HepG2 (cell line): ENCODE results near the gene KCNIP4. TPM values are rescaled to one million over a fixed set of nuclear protein-coding genes. Genes with fewer than 3 reads are reported as not detected.

Source experiments
- ATAC-seq: fragments of 200-7000 bp; cut with Tn5 transposase; 3 replicates; pipeline ENCODE4 v1.9.1; 2020; ENCODE audit warnings: mild to moderate bottlenecking, moderate library complexity
- BruUV-seq: library from RNA; stranded (reverse); fragments of 400-500 nt; replicated peaks from 2 replicates; lab custom pipeline; 2021; lab: Mats Ljungman, UMichigan
- CTCF ChIA-PET: fragments of 300-600 bp; formaldehyde crosslinking; extraction: SDS; loops from one replicate; lab custom pipeline; 2021; ENCODE audit warnings: low total read pairs, inconsistent platforms, low intra/inter-chr PET ratio; lab: Yijun Ruan, JAX
- POLR2A ChIA-PET: fragments of 350-600 bp; sonication (Branson Sonifier 250); formaldehyde crosslinking; loops from one replicate; lab custom pipeline; 2020; ENCODE audit warnings: antibody characterized with exemption, inconsistent platforms; lab: Yijun Ruan, JAX
- DNase-seq: peaks from one replicate; pipeline ENCODE4 v3.0.0-alpha.2; 2015; ENCODE audit warnings: low spot score
- FAIRE-seq: peaks from 3 replicates; lab custom pipeline; 2011; peaks lifted over from hg19 to GRCh38; lab: Jason Lieb, UNC
- H2AFZ ChIP-seq: one replicate; pipeline ENCODE4 v1.6.1; 2011; ENCODE audit warnings: low read length, inconsistent platforms
- H3K27ac ChIP-seq: fragments of 300-600 bp; 3 replicates; pipeline ENCODE4 v1.8.0; 2011; ENCODE audit warnings: mixed run types, mild to moderate bottlenecking, mixed read lengths, low read length, inconsistent platforms; ENCODE audit not compliant: insufficient read depth; ENCODE audit errors: extremely low read length
- H3K27me3 ChIP-seq, 2 experiments: fragments of 200-600 bp in 1 of 2; 2 replicates in 1 of 2; 3 replicates in 1 of 2; pipeline versions ENCODE4 v1.6.0 to v1.8.0; 2011; ENCODE audit warnings: low read length in 2 of 2, mild to moderate bottlenecking in 2 of 2, moderate library complexity in 2 of 2, inconsistent platforms in 1 of 2; ENCODE audit not compliant: insufficient read depth in 2 of 2, control insufficient read depth in 1 of 2
- H3K36me3 ChIP-seq, 2 experiments: fragments of 200-600 bp in 1 of 2; replicated peaks in 1 of 2; 2 replicates in 1 of 2; 3 replicates in 1 of 2; pipeline versions ENCODE4 v1.5.1 to v1.8.0; 2011; ENCODE audit warnings: low read length in 2 of 2, inconsistent platforms in 1 of 2; ENCODE audit not compliant: insufficient read depth in 2 of 2, control insufficient read depth in 1 of 2
- H3K4me1 ChIP-seq: 2 replicates; pipeline ENCODE4 v1.5.1; 2012; ENCODE audit warnings: low read length, inconsistent platforms; ENCODE audit not compliant: insufficient read depth
- H3K4me2 ChIP-seq: 2 replicates; pipeline ENCODE4 v1.6.0; 2011; ENCODE audit warnings: low read depth, low read length, inconsistent platforms
- H3K4me3 ChIP-seq, 3 experiments: fragments of 200-600 bp in 1 of 3; sonication (generic), shearing (Covaris generic) in 1 of 3; replicated peaks in 1 of 3; 2 replicates each; pipeline ENCODE4 v1.5.1; 2011 to 2016; ENCODE audit warnings: low read length in 3 of 3, inconsistent platforms in 2 of 3, low read depth in 2 of 3, mild to moderate bottlenecking in 2 of 3, control low read depth in 1 of 3, mixed read lengths in 1 of 3; ENCODE audit not compliant: insufficient read depth in 1 of 3
- H3K79me2 ChIP-seq: one replicate; pipeline ENCODE4 v1.6.1; 2011; ENCODE audit warnings: low read length, inconsistent platforms; ENCODE audit not compliant: insufficient read depth
- H3K9ac ChIP-seq: 2 replicates; pipeline ENCODE4 v1.6.0; 2011; ENCODE audit warnings: mild to moderate bottlenecking, low read depth, low read length, inconsistent platforms; ENCODE audit not compliant: insufficient read depth
- H3K9me3 ChIP-seq: 2 replicates; pipeline ENCODE4 v1.5.1; 2012; ENCODE audit warnings: mild to moderate bottlenecking, low read length
- H4K20me1 ChIP-seq: 2 replicates; pipeline ENCODE4 v1.6.0; 2011; ENCODE audit warnings: inconsistent platforms, mild to moderate bottlenecking, low read length, moderate library complexity; ENCODE audit not compliant: insufficient read depth
- KLF16 ChIP-seq, 2 experiments: sonication (generic) in 1 of 2; formaldehyde crosslinking in 1 of 2; IDR thresholded peaks; 2 replicates each; pipeline versions ENCODE4 v1.6.1 to v1.8.0; 2016 to 2023; ENCODE audit warnings: missing genetic modification reagents in 2 of 2, missing compliant biosample characterization in 1 of 2
- KMT2A ChIP-seq: sonication (generic); formaldehyde crosslinking; IDR thresholded peaks from 2 replicates; pipeline ENCODE4 v1.4.0; 2020; ENCODE audit warnings: missing genetic modification reagents
- NR1H2 ChIP-seq: sonication (generic); formaldehyde crosslinking; IDR thresholded peaks from 2 replicates; pipeline ENCODE4 v1.8.1; 2022; ENCODE audit warnings: low read depth, missing genetic modification reagents, borderline replicate concordance
- POGZ ChIP-seq: sonication (generic); formaldehyde crosslinking; IDR thresholded peaks from 2 replicates; pipeline ENCODE4 v1.4.0; 2020; ENCODE audit warnings: mild to moderate bottlenecking, missing genetic modification reagents
- SIX1 ChIP-seq: sonication (generic); formaldehyde crosslinking; IDR thresholded peaks from 2 replicates; pipeline ENCODE4 v1.4.0; 2020; ENCODE audit warnings: missing genetic modification reagents, borderline replicate concordance
- SIX4 ChIP-seq: sonication (generic); formaldehyde crosslinking; IDR thresholded peaks from 2 replicates; pipeline ENCODE4 v1.4.0; 2020; ENCODE audit warnings: missing genetic modification reagents
- ZNF672 ChIP-seq: sonication (generic); formaldehyde crosslinking; IDR thresholded peaks from 2 replicates; pipeline ENCODE4 v1.8.1; 2022; ENCODE audit warnings: missing genetic modification reagents
- ZZZ3 ChIP-seq: sonication (generic); formaldehyde crosslinking; IDR thresholded peaks from 2 replicates; pipeline ENCODE4 v1.4.0; 2020; ENCODE audit warnings: missing genetic modification reagents, mild to moderate bottlenecking, borderline replicate concordance
- WGBS: methylation state at CpG from one replicate; pipeline ENCODE4 v1.1.6; 2017; ENCODE audit warnings: low lambda C conversion rate; 5-methylcytosine and 5-hydroxymethylcytosine counted together
- in situ Hi-C: cut with HindIII; loops from 2 replicates; pipeline ENCODE4 v1.10.0; 2017; ENCODE audit warnings: low pct_unique_long_range_greater_than_20kb; ENCODE audit not compliant: extremely low pct_ligation_motif_present
- intact Hi-C: fragments of 100-400 bp; cut with micrococcal nuclease; formaldehyde crosslinking; loops from one replicate; pipeline ENCODE4 v1.10.0; 2022; ENCODE audit not compliant: unreplicated experiment
- polyA plus RNA-seq, 8 experiments: library from polyadenylated mRNA; depleted of rRNA in 3 of 8; stranded (reverse) in 7 of 8; unstranded in 1 of 8; fragments of >200 nt; fragmentation: Illumina TruSeq in 4 of 8; extraction: Trizol in 4 of 8; gene quantifications; 2 replicates each; pipeline versions ENCODE4 v1.2.1 to v1.2.3, GENCODE V29; 2011 to 2016; ENCODE audit warnings: low read depth in 4 of 8, missing spikeins in 1 of 8, mixed read lengths in 1 of 8; ENCODE audit not compliant: insufficient read depth in 1 of 8
- total RNA-seq, 5 experiments: library from RNA; depleted of rRNA; stranded (reverse); fragments of >200 nt; fragmentation: Illumina TruSeq; extraction: Trizol; gene quantifications; 2 replicates each; pipeline ENCODE4 v1.2.3, GENCODE V29; 2016; ENCODE audit warnings: low read depth in 1 of 5
- TF ChIP-seq, protein P1 (sequence below): sonication (generic); formaldehyde crosslinking; IDR thresholded peaks from 2 replicates; pipeline ENCODE4 v1.8.0; 2022; ENCODE audit warnings: mild to moderate bottlenecking, missing genetic modification reagents, moderate library complexity
- TF ChIP-seq, protein P2 (sequence below): sonication (generic); formaldehyde crosslinking; IDR thresholded peaks from 2 replicates; pipeline ENCODE4 v1.4.0; 2020; ENCODE audit warnings: missing genetic modification reagents

The KCNIP4 gene
- total and polyA plus RNA-seq, 2 of the 13 experiments (the other 11 are each of a cell fraction or from before 2014, with no cell fraction given): 0.09 TPM; not detected in 1

DNA sequence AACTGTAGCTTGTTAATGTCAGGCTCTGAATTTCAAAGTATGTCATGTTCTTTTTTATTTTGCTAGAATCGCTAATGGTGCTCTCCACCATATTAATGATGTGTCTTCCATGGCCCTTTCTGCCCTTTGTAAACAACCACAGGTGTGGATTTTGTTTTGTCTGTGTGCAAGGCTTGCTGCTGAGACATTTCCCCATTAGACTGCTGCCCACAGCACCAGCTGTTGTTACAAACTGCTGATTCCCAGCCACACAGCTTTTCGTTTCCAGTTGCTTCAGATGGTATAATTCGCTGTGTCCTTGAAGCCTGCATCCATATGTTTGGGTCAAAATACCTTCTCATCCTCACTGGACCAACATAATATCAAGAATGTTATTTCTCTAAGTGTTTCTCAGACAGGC, 32.8 kb downstream of the KCNIP4 start (continued):
- TF ChIP-seq ZNF672 (CRISPR knock-in tag) (no peak), KLF16 (CRISPR knock-in tag; IDR thresholded peaks at IDR 0.05) (no peak), NR1H2 (CRISPR knock-in tag) (no peak)
- TF ChIP-seq, all 625 proteins: peak for 0

DNA sequence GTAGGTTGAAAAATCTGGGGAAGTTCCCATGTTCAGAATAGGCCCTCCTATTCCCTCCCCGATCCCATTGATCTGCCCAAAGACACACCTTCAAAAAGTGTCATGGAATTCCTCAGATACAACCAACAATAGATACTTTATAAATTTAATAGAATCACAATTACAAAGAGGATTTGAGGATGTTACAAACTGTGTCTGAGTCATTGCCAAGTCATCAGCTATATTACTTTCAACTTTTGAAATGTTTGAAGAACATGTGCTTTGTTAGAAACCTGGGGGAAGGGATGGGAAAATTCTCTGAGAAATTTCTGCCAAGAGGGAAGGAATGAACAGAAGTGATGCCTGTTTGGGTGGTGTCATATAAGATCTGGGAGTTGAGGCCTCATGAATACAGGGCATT, 46.7 kb downstream of the KCNIP4 start:
- H3K4me2 ChIP-seq: no peak overlapping the region
- ChIA-PET POLR2A (no interaction called here), CTCF (no interaction called here)
- no peaks in the 10 kb centered on the region for H3K36me3 ChIP-seq
- 0% methylated on average over 1 of the region's 1 CpG for WGBS
- H3K4me3 ChIP-seq: no peak overlapping the region
- no peak overlapping the region for H3K27ac ChIP-seq
- in situ Hi-C loops: no loop called here
- BruUV-seq: no TSS peak
- no peak for TF ChIP-seq ZZZ3
- TF ChIP-seq SIX4 (CRISPR knock-in tag): no peak
- no peak for TF ChIP-seq SIX1 (CRISPR knock-in tag)
- intact Hi-C loops: no loop called here
- no peak for DNase-seq
- no peak for FAIRE-seq
- H3K9ac ChIP-seq: no peak overlapping the region
- ATAC-seq: no peak
- peaks cover 27% of the 10 kb centered on the region for H3K9me3 ChIP-seq
- no peaks in the 10 kb centered on the region for H3K27me3 ChIP-seq
- no peaks in the 10 kb centered on the region for H4K20me1 ChIP-seq
- H3K4me1 ChIP-seq: no peaks in the 10 kb centered on the region
- no peak overlapping the region for H2AFZ ChIP-seq
- no peaks in the 10 kb centered on the region for H3K79me2 ChIP-seq

DNA sequence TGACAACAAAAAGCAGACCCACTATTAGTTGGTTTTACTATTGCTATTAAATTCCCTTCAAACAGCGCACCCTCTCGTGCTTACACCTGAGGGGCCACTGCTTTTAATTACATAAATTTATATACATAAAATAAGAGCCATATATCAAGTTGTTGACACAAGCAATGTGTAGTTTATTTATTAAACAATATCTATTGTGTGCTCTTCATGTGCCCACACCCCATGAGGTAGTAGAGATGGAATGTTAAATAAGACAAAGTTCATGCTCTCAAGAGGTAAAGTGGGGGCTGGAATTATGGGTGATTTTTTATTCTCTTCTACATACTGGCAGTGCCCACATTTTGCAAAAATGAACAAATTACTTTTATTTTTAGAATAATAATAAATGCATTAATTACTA, 47.3 kb downstream of the KCNIP4 start:
- H3K36me3 ChIP-seq: no peaks in the 10 kb centered on the region
- H3K9ac ChIP-seq: no peak overlapping the region
- H4K20me1 ChIP-seq: no peaks in the 10 kb centered on the region
- H3K4me3 ChIP-seq: no peak overlapping the region
- no peaks in the 10 kb centered on the region for H3K4me1 ChIP-seq
- H3K4me2 ChIP-seq: no peak overlapping the region
- H3K79me2 ChIP-seq: no peaks in the 10 kb centered on the region
- no peak for DNase-seq
- H3K27ac ChIP-seq: no peak overlapping the region
- FAIRE-seq: no peak
- POLR2A ChIA-PET: no interaction called here
- no peaks in the 10 kb centered on the region for H3K27me3 ChIP-seq
- no peak overlapping the region for H2AFZ ChIP-seq
- intact Hi-C loops (no loop called here), in situ Hi-C loops (no loop called here)
- H3K9me3 ChIP-seq: peaks cover 27% of the 10 kb centered on the region
- CTCF ChIA-PET: no interaction called here
- ATAC-seq: no peak
- whole genome bisulfite sequencing: 45% methylated on average over 2 of the region's 2 CpGs
- no TSS peak for BruUV-seq
- TF ChIP-seq, protein P1, sequence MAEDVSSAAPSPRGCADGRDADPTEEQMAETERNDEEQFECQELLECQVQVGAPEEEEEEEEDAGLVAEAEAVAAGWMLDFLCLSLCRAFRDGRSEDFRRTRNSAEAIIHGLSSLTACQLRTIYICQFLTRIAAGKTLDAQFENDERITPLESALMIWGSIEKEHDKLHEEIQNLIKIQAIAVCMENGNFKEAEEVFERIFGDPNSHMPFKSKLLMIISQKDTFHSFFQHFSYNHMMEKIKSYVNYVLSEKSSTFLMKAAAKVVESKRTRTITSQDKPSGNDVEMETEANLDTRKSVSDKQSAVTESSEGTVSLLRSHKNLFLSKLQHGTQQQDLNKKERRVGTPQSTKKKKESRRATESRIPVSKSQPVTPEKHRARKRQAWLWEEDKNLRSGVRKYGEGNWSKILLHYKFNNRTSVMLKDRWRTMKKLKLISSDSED: no peak
- TF ChIP-seq KMT2A (CRISPR knock-in tag) (no peak), POGZ (CRISPR knock-in tag) (no peak)
- TF ChIP-seq, protein P2, sequence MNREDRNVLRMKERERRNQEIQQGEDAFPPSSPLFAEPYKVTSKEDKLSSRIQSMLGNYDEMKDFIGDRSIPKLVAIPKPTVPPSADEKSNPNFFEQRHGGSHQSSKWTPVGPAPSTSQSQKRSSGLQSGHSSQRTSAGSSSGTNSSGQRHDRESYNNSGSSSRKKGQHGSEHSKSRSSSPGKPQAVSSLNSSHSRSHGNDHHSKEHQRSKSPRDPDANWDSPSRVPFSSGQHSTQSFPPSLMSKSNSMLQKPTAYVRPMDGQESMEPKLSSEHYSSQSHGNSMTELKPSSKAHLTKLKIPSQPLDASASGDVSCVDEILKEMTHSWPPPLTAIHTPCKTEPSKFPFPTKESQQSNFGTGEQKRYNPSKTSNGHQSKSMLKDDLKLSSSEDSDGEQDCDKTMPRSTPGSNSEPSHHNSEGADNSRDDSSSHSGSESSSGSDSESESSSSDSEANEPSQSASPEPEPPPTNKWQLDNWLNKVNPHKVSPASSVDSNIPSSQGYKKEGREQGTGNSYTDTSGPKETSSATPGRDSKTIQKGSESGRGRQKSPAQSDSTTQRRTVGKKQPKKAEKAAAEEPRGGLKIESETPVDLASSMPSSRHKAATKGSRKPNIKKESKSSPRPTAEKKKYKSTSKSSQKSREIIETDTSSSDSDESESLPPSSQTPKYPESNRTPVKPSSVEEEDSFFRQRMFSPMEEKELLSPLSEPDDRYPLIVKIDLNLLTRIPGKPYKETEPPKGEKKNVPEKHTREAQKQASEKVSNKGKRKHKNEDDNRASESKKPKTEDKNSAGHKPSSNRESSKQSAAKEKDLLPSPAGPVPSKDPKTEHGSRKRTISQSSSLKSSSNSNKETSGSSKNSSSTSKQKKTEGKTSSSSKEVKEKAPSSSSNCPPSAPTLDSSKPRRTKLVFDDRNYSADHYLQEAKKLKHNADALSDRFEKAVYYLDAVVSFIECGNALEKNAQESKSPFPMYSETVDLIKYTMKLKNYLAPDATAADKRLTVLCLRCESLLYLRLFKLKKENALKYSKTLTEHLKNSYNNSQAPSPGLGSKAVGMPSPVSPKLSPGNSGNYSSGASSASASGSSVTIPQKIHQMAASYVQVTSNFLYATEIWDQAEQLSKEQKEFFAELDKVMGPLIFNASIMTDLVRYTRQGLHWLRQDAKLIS (CRISPR knock-in tag): no peak
